Loucy (cell line): Measurements from ENCODE around the gene PPM1L.

Experiments
- EZH2phosphoT487 ChIP-seq: fragments of 200-600 bp; IDR thresholded peaks from 2 replicates; pipeline ENCODE4 v1.6.1; 2018; ENCODE audit warnings: antibody characterized with exemption, mild to moderate bottlenecking, moderate library complexity, borderline replicate concordance
- TF ChIP-seq, protein P1 (sequence below): fragments of 200-600 bp; sonication (generic); conservative IDR thresholded peaks from 2 replicates; pipeline ENCODE4 v1.5.1; 2014; ENCODE audit warnings: mild to moderate bottlenecking, antibody characterized with exemption, low read length

DNA sequence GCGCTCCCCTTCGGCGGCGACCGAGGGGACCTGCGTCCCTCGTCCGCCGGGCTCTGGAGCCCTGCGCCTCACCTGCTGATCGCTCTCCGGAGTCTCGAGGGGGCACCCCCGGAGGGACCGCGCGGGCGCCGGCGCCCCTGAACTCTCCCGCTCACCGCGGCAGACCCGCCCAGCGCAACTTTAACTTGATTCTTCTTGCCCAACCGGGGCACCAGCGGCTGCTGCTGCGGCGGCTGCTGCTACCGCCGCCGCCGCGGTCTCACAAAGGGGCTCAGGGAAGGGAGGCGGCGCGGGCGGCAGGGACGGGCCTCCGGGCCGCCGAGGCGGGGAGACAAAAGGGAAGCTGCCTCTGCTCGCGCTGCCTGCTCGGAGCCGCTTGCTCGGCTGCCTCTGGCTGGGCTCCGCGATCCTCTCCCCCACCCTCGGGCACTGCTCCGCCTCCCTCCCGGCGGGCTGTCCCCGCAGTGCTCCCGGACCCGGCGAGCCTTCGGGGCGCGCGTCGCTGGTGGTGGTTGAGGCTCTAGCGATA is at the start of gene PPM1L:
- TF ChIP-seq, protein P1, sequence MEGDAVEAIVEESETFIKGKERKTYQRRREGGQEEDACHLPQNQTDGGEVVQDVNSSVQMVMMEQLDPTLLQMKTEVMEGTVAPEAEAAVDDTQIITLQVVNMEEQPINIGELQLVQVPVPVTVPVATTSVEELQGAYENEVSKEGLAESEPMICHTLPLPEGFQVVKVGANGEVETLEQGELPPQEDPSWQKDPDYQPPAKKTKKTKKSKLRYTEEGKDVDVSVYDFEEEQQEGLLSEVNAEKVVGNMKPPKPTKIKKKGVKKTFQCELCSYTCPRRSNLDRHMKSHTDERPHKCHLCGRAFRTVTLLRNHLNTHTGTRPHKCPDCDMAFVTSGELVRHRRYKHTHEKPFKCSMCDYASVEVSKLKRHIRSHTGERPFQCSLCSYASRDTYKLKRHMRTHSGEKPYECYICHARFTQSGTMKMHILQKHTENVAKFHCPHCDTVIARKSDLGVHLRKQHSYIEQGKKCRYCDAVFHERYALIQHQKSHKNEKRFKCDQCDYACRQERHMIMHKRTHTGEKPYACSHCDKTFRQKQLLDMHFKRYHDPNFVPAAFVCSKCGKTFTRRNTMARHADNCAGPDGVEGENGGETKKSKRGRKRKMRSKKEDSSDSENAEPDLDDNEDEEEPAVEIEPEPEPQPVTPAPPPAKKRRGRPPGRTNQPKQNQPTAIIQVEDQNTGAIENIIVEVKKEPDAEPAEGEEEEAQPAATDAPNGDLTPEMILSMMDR: no peak
- no peak for TF ChIP-seq EZH2phosphoT487
